Adrenal gland (tissue), 5 donors: Measurements from ENCODE around the gene LAD1.

Experiments
- POLR2A ChIP-seq, 2 donors: fragments of 450-650 bp; IDR thresholded peaks; one replicate each; pipeline ENCODE4 v1.6.1; 2017; ENCODE audit warnings: antibody characterized with exemption in 2 of 2, mild to moderate bottlenecking in 2 of 2, moderate library complexity in 1 of 2
- TF ChIP-seq, protein P1 (sequence below), 6 experiments: fragments of 450-650 bp in 4 of 6; fragments of 200-600 bp in 2 of 6; sonication (generic) in 1 of 6; IDR thresholded peaks; 1 replicate in 5 of 6; 2 replicates in 1 of 6; pipeline versions ENCODE4 v1.5.1 to v1.8.0; 2016 to 2021; ENCODE audit warnings: antibody characterized with exemption in 6 of 6, mild to moderate bottlenecking in 2 of 6, moderate library complexity in 1 of 6
- donor health status: DM: no; HTN: no; CAD: no.

DNA sequence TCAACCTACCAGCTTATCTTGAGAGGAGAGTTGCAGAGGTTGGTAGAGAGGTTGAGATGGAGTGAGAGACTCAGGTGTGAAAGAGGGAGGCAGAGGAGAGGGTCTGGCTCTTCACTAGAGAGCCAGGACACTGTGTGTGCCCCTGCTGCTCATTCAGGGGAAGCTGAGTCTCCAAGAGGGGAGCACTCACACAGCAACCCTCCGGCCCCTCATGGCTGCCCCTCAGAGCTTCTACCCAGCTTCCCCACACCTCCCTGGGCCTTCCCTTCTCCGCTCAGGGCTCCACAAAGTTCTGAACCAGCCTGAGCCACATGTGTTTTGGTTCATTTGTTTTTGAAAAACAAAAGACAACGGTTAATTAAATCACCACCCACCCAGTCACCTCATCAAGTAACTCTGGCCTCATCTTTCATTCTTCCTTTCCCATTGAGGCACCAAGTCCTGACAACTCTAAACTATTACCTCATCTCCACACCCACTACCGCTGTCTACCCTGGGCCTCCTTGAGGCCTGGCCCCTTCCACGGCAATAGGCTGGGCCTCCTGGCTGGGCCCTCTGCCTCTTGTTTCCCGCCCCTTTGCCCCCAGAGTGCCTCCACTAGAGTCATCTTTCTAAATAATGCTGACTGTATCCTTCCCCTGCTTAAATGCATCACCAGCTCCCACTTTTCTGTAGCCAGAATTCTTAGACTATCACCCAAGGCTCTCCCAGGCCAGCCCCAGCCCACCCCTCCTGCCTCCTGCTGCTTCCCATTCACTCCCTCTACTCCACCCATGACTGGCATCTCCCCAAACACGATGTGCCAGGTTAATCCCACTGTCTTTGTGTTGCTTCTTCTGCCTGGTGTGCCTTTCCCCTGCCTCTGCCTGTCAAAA, 54.7 kb downstream of the LAD1 start:
- TF ChIP-seq, protein P1, sequence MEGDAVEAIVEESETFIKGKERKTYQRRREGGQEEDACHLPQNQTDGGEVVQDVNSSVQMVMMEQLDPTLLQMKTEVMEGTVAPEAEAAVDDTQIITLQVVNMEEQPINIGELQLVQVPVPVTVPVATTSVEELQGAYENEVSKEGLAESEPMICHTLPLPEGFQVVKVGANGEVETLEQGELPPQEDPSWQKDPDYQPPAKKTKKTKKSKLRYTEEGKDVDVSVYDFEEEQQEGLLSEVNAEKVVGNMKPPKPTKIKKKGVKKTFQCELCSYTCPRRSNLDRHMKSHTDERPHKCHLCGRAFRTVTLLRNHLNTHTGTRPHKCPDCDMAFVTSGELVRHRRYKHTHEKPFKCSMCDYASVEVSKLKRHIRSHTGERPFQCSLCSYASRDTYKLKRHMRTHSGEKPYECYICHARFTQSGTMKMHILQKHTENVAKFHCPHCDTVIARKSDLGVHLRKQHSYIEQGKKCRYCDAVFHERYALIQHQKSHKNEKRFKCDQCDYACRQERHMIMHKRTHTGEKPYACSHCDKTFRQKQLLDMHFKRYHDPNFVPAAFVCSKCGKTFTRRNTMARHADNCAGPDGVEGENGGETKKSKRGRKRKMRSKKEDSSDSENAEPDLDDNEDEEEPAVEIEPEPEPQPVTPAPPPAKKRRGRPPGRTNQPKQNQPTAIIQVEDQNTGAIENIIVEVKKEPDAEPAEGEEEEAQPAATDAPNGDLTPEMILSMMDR (IDR thresholded peaks at IDR 0.05): no peak
- no peak for TF ChIP-seq POLR2A (IDR thresholded peaks at IDR 0.05)
